Natural killer cell (primary cell): ENCODE measurements around the gene DNASE1L2. TPM values are rescaled to one million over a fixed set of nuclear protein-coding genes. Genes with fewer than 3 reads are reported as not detected.

ENCODE experiments used
- ATAC-seq, 3 donors: fragments of 150-1000 bp in 2 of 3; fragments of 200-7000 bp in 1 of 3; cut with Tn5 transposase; 1 replicate in 1 of 3; 2 replicates in 2 of 3; pipeline ENCODE4 v1.10.0; 2021; ENCODE audit warnings: mild to moderate bottlenecking in 2 of 3, moderate library complexity in 2 of 3
- DNase-seq, 2 donors: peaks; one replicate each; pipeline versions ENCODE4 v3.0.0 to v3.0.0-alpha.2; 2013 to 2021; ENCODE audit warnings: mixed read lengths in 1 of 2
- H3K27ac ChIP-seq: one replicate; pipeline ENCODE4 v1.5.1; 2013; ENCODE audit warnings: mild to moderate bottlenecking, low read length
- H3K27me3 ChIP-seq: one replicate; pipeline ENCODE4 v1.6.1; 2013; ENCODE audit warnings: low read length; ENCODE audit not compliant: control insufficient read depth, insufficient read depth
- H3K36me3 ChIP-seq: one replicate; pipeline ENCODE4 v1.6.1; 2013; ENCODE audit warnings: low read length; ENCODE audit not compliant: control insufficient read depth, insufficient read depth
- H3K4me1 ChIP-seq: one replicate; pipeline ENCODE4 v1.6.1; 2013; ENCODE audit warnings: low read length; ENCODE audit not compliant: control insufficient read depth, insufficient read depth
- H3K4me3 ChIP-seq: one replicate; pipeline ENCODE4 v1.5.1; 2013; ENCODE audit warnings: low read length
- H3K9me3 ChIP-seq: one replicate; pipeline ENCODE4 v1.6.1; 2013; ENCODE audit warnings: low read length; ENCODE audit not compliant: control insufficient read depth, insufficient read depth
- H3K27ac Mint-ChIP-seq, 2 donors: one replicate each; pipeline ENCODE4 v1.8.0; 2022; ENCODE audit warnings: mild to moderate bottlenecking in 2 of 2, mixed read lengths in 2 of 2, moderate library complexity in 1 of 2
- H3K27me3 Mint-ChIP-seq, 2 donors: one replicate each; pipeline ENCODE4 v1.8.0; 2022; ENCODE audit warnings: low read depth in 2 of 2, mixed read lengths in 2 of 2
- H3K36me3 Mint-ChIP-seq: one replicate; pipeline ENCODE4 v1.8.0; 2022; ENCODE audit warnings: mixed read lengths
- H3K4me1 Mint-ChIP-seq, 2 donors: one replicate each; pipeline ENCODE4 v1.8.0; 2022; ENCODE audit warnings: mixed read lengths in 2 of 2
- H3K4me3 Mint-ChIP-seq: one replicate; pipeline ENCODE4 v1.8.0; 2022; ENCODE audit warnings: mild to moderate bottlenecking, moderate library complexity, mixed read lengths
- H3K9me3 Mint-ChIP-seq, 2 donors: one replicate each; pipeline ENCODE4 v1.8.0; 2022; ENCODE audit warnings: mixed read lengths in 2 of 2
- CTCF ChIP-seq: fragments of 200-600 bp; IDR thresholded peaks from one replicate; pipeline ENCODE4 v1.8.0; 2022; ENCODE audit warnings: antibody characterized with exemption
- WGBS: methylation state at CpG from one replicate; pipeline ENCODE4 v1.1.7; 2013; ENCODE audit warnings: missing lambda C conversion rate; ENCODE audit not compliant: insufficient coverage; 5-methylcytosine and 5-hydroxymethylcytosine counted together
- intact Hi-C: fragments of 100-400 bp; cut with micrococcal nuclease; formaldehyde crosslinking; loops from one replicate; pipeline ENCODE4 v1.14.2; 2022
- total RNA-seq, 4 donors: library from RNA; stranded (reverse); fragments of 120-200 nt in 1 of 4; gene quantifications; one replicate each; pipeline versions ENCODE4 v1.2.3 to v1.2.4, GENCODE V29; 2013 to 2022

DNASE1L2 gene
- total RNA-seq, 3 donors from 2014 or later (not counting 1 experiment from before 2014, with no cell fraction given), result 0.19 to 1.4 (median 0.77) TPM

- WGBS, result 90% methylated on average over 30 of the region's 30 CpGs
- H3K27me3 Mint-ChIP-seq, result no peaks in the 10 kb centered on the region
- no peak overlapping the region for H3K4me3 Mint-ChIP-seq
- peaks cover 0 to 5% of the 10 kb centered on the region in 2 donors for H3K4me1 Mint-ChIP-seq
- ATAC-seq, result no peak
- Histone ChIP-seq H3K27me3 (no peaks in the 10 kb centered on the region), H3K36me3 (no peaks in the 10 kb centered on the region), H3K27ac (no peak overlapping the region), H3K4me3 (no peak overlapping the region), H3K9me3 (no peaks in the 10 kb centered on the region), H3K4me1 (peaks cover 5% of the 10 kb centered on the region)
- no peak for TF ChIP-seq CTCF
- H3K27ac Mint-ChIP-seq, result no peak overlapping the region
- intact Hi-C loops, result no loop called here
- DNase-seq, result no peak
- H3K9me3 Mint-ChIP-seq, result no peaks in the 10 kb centered on the region
- no peaks in the 10 kb centered on the region for H3K36me3 Mint-ChIP-seq
Measured at GRCh38 chr16:2275476-2276367, 39.5 kb downstream of the DNASE1L2 start.

- 94% methylated on average over 25 of the region's 26 CpGs for WGBS
- no peak overlapping the region for H3K27ac Mint-ChIP-seq
- Histone ChIP-seq H3K4me1 (peaks cover 5% of the 10 kb centered on the region), H3K27ac (no peak overlapping the region), H3K4me3 (no peak overlapping the region), H3K36me3 (no peaks in the 10 kb centered on the region), H3K9me3 (no peaks in the 10 kb centered on the region), H3K27me3 (no peaks in the 10 kb centered on the region)
- DNase-seq (no peak), ATAC-seq (no peak)
- H3K36me3 Mint-ChIP-seq, result no peaks in the 10 kb centered on the region
- no peaks in the 10 kb centered on the region for H3K9me3 Mint-ChIP-seq
- H3K4me3 Mint-ChIP-seq, result no peak overlapping the region
- no peaks in the 10 kb centered on the region for H3K4me1 Mint-ChIP-seq
- no peaks in the 10 kb centered on the region for H3K27me3 Mint-ChIP-seq
- intact Hi-C loops, result no loop called here
- TF ChIP-seq CTCF, result no peak
Measured at GRCh38 chr16:2276368-2277195, 40.3 kb downstream of the DNASE1L2 start.

- Histone ChIP-seq H3K27me3 (no peaks in the 10 kb centered on the region), H3K27ac (no peak overlapping the region), H3K4me3 (no peak overlapping the region), H3K9me3 (no peaks in the 10 kb centered on the region), H3K4me1 (no peaks in the 10 kb centered on the region), H3K36me3 (no peaks in the 10 kb centered on the region)
- no peaks in the 10 kb centered on the region for H3K27me3 Mint-ChIP-seq
- no peak overlapping the region for H3K4me3 Mint-ChIP-seq
- no peak overlapping the region for H3K27ac Mint-ChIP-seq
- H3K4me1 Mint-ChIP-seq, result no peaks in the 10 kb centered on the region
- no peaks in the 10 kb centered on the region for H3K9me3 Mint-ChIP-seq
- DNase-seq, result no peak
- intact Hi-C loops, result no loop called here
- TF ChIP-seq CTCF, result no peak
- no peaks in the 10 kb centered on the region for H3K36me3 Mint-ChIP-seq
- no peak for ATAC-seq
- WGBS, result 94% methylated on average over 25 of the region's 25 CpGs
Measured at GRCh38 chr16:2277466-2278271, 41.4 kb downstream of the DNASE1L2 start.
